HG03575 (cell line): ENCODE measurements around the gene GUCA2B.

ENCODE experiments used
- ATAC-seq: cut with Tn5 transposase; IDR thresholded peaks from one replicate; pipeline ENCODE4 v1.9.1; 2021; ENCODE audit not compliant: unreplicated experiment, insufficient number of reproducible peaks, low FRiP score; ENCODE audit errors: extremely low read depth

GUCA2B gene

DNA sequence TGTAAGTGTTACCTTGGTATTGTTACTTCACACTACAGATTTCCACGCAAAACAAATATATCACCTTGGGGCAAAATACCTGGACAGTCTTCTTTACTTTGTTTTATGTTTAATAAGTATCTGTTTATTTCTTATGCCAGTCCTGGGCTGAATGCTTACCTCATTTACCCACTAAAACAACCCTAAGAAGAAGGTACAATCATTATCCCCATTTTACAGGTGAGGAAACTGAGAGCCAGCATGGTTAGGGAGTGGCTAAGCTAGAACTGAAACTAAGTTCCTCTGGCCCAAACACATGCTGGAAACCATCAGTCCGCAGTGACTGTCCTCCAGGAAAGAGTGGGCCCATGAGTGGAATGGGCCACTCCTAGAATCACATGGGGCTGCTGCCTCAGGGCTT lies 13.0 kb upstream of the GUCA2B start:
- no peak for ATAC-seq

DNA sequence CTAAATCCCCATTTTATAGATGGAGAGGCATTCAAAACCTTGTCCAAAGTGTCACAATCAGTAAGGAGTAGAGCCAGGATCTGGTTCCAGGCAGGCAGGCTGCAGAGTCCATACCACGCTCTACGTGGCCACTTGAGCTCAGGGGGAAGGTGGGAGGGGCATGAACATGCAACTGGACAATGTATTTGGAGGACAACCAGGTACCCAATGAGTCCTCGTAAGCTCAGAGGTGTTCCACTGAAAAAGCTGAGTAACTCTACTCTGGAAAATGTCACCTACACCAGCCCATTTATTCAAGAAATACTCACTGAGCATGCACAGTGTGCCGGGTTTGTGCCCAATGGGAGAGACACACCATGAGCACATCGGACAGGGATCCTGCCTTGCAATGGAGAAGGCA lies 11.2 kb upstream of the GUCA2B start:
- ATAC-seq = no peak

DNA sequence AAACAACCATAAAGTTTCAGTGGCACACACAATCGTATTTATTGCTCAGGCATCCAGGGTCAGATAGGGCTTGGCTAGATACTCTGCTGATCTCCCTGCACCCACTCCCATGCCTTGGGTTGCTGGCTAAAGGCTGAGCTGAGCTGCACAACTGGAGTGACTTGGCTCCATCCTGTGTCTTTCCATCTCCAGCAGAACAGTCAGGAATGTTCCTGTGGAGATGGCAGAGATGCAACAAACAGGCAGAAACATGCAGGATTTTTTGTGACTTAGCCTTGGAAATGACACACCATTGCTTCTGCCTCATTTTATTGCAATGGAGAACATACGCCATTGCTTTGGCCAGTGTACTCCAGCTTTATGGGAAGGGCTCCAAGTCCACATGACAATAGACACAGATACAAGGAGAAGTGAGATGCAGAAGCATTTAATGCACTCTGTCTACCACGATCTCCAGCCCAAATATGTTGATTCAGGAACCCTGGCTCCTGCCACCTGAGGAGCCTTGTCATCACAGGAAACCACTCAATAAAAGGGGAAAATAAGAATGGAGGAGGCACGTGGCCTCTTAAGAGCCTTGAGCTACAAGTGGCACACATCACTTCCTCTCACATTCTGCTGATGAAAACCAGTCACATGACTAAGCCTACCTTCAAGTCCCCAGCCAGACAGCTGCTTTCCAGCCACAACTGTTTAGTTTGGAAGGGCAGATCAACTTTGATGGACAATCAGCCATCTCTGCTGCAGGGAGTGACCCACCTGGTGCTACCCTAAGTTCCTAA lies 10.1 kb upstream of the GUCA2B start:
- no peak for ATAC-seq

- no peak for ATAC-seq
Observed at GRCh38 chr1:42143896-42144710, 9.1 kb upstream of the GUCA2B start.

DNA sequence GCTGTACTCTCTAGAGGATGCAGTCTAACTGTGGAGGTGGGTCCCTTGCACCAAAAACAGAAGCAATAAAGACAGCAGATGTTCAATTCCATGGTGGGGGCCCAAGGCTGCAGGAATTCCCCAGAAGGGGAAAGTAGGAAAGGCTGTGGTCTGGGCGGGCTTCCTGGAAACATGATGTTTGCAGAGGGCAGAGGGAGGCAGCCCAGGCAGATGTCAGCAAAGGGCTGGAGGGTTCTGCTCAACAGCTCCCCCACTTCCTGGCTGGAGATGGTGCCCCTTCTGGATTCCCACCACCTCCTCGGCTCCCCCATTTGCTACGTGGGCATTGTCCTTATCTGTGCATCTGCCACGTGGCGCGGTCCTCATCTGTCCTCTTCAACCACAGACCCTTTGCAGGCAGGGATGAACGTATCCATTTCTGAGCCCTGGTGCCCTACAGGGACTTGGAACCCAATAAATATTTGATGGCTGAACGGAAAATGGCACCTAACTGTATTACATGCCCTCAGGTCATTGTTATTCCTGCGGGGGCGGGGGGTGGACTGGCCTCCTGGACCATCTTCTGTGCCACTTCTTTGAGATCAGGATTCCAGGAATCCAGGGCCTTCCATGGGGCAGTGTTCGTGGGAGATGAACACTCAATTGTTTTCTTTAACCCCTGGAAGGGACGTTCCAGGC lies 8.4 kb upstream of the GUCA2B start:
- ATAC-seq = no peak

DNA sequence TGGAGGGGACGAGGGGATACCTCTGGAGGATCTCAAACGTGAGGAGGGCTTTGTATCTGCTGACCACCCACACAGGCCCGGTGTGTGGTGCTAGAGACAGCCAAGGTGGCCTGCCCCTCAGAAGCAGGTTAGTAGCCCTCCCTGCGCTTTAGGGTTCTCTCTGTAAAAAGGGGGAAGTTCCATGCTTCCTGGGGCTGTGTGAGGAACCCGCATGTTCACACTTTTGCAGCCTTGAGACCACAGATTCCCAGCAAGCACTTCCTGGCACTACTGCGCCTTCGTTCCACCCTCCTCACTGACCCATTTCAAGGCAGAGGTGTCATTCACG lies 7.9 kb upstream of the GUCA2B start:
- no peak for ATAC-seq

DNA sequence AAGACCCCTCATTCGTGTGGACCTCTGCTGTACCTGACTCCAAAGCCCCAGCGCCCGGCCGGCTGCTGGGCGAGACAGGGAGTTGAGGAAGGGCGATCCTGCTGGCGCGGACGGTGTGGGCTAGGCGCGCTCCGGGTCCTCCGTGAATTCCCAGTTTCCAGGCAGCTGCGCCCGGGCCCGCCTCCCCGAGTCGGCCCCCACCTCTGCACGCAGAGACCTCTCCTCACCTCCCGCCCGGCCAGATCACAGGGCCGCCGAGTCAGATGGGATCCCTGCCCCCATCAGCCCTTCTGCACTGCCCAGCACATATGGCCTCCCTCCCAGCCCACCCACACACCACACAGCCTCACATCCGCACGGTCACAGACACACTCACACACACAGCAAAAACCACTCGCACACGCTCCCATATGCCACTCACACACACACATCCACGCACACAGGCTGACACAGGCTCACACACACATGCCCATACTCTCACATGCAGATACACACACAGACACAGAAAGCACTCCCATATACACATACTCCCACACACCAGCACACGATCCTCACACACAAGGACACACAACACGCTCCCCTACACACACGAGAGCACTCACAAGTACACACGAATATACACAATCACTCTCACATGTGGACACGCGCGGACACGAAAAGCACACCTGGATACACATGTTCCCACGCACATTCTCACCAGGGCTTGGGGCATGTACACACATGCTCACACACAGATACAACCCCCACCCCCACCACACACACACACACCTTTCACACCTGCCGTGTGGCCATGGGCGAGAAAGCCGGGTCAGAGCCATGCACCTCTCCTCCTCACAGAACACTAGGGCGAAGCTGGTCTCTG lies 7.2 kb upstream of the GUCA2B start:
- ATAC-seq = no peak

DNA sequence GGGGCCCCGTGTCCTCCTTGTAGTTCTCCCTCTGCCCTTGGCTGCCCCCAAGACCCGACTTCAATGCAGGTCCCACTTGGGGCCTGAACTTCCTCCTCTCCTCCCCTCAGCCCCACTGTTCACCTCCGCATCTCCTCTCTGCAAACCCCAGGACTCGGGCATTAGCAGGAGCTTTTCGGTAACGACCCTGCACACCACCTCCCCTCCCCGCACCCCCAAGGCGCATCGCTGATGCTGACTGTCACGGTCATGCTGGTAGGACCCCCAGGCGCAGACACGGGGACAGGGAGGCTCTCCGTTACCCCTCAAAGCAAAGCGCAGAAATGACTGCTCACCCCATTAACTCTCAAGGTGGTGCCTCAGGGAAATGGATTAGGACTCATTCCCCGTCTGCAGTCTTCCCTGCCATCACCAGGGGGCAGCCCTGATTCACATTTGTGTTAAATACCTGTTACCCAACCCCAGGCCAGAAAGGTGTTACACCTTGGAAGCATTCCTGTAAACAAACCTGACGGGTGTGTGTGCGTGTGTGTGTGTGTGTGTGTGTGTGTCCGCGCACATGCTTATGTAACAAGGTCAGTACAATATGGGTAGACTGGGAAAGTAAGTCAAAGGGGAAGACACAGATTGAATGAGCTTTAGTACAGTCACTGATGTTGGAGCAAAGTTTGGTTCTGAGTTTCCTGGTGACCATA lies 6.4 kb upstream of the GUCA2B start:
- no peak for ATAC-seq

- ATAC-seq = no peak
Observed at GRCh38 chr1:42148166-42148565, 5.0 kb upstream of the GUCA2B start.

GRCh38 chr1:42150651-42151050 lies 2.6 kb upstream of the GUCA2B start:
- ATAC-seq = no peak

GRCh38 chr1:42152119-42152518 lies 1.1 kb upstream of the GUCA2B start:
- no peak for ATAC-seq

DNA sequence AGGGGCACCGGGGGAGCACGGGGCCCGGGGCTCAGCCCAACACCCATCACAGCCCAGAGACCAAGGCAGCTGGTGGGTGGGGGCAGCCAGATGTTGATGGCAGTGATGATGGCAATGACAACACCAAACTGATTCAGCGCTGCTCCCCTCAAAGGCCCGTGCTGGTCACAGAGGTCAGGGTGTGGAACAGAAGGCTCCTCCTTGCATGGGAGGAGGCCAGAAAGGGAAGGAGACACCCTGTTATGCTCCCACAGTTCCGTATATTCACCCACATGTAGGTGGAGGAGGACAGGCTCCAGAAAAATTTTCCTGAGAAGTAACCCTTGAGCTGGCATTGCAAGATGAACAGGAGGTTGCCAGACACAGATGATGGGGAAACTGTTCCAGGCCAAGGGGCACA lies 414 bp downstream of the GUCA2B start:
- ATAC-seq = no peak

- no peak for ATAC-seq
Observed at GRCh38 chr1:42154685-42155084, 1.5 kb downstream of the GUCA2B start.

- no peak for ATAC-seq
Observed at GRCh38 chr1:42155362-42155761, 2.2 kb downstream of the GUCA2B start.

GRCh38 chr1:42157667-42158066 lies 4.5 kb downstream of the GUCA2B start:
- no peak for ATAC-seq

DNA sequence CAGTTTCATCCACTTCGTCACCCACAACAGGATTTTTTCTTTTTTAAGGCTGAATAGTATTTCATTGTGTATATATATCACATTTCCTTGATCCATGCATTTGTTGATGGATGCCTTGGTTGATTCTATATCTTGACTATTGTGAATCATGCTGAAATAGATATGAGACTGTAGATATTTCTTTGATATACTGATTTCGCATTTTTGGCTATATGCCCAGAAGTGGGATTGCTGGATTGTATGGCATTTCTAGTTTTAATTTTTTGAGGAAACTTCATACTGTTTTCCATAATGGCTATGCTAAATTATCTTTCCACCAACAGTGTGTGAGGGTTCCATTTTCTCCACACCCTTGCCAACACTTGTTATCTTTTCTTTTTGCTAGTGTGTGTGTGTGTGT lies 5.0 kb downstream of the GUCA2B start:
- no peak for ATAC-seq

- ATAC-seq = no peak
Observed at GRCh38 chr1:42162181-42162580, 9.0 kb downstream of the GUCA2B start.

DNA sequence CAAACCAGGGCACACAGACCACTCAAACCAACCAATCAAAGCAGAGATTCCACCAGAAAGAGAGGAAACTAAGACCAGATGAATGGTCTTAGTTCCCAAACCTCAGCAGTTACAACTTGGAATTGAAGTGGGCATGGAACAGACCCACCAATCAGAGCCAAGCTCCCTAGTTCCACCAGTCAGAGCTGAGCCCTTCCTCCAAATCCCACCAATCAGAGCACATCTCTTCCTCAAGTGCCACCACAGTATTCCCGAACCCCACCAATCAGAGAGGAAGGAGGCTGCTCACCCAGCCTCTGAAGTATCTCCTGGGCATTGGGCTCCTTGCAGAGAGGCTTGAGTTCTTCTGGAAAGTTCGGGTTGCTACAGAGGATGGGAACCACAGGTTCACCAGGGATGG lies 9.9 kb downstream of the GUCA2B start:
- ATAC-seq = no peak
